ENCODE results near the gene AFF2.

Gene AFF2

GRCh38 chrX:149036086-149036485, 535.7 kb downstream of the AFF2 start:
- no peak for DNase-seq

GRCh38 chrX:149037281-149037870, 537.0 kb downstream of the AFF2 start:
- no peak for DNase-seq

GRCh38 chrX:149039057-149039456, 538.6 kb downstream of the AFF2 start:
- DNase-seq: no peak

- no peak for DNase-seq
Measured at GRCh38 chrX:149040873-149041535, 540.6 kb downstream of the AFF2 start.

- DNase-seq: no peak
Measured at GRCh38 chrX:149043401-149043800, 543.0 kb downstream of the AFF2 start.

GRCh38 chrX:149044471-149044870, 544.1 kb downstream of the AFF2 start:
- DNase-seq: no peak

- DNase-seq: no peak
Measured at GRCh38 chrX:149045645-149046210, 545.3 kb downstream of the AFF2 start.

All from NCI-H187 treated with DMSO at 0.1 percent for 48 hours (cell line).